SU-DHL-6 (cell line): Measurements from ENCODE around the gene PPP1R3G.

Experiments used
- H2AFZ ChIP-seq: fragments of 200-600 bp; sonication (generic); 2 replicates; pipeline ENCODE4 v1.6.1; 2014; ENCODE audit warnings: low read depth, mild to moderate bottlenecking, moderate library complexity, mixed read lengths, antibody characterized with exemption, low read length; ENCODE audit not compliant: severe bottlenecking
- H3F3A ChIP-seq: fragments of 200-600 bp; shearing (Covaris generic); 2 replicates; pipeline ENCODE4 v1.6.0; 2016; ENCODE audit warnings: antibody characterized with exemption, mild to moderate bottlenecking; ENCODE audit not compliant: insufficient read depth
- H3K27ac ChIP-seq: fragments of 200-600 bp; sonication (generic); 2 replicates; pipeline ENCODE4 v1.5.1; 2016; ENCODE audit warnings: low read depth, mild to moderate bottlenecking, low read length, moderate library complexity, mixed read lengths
- H3K27me3 ChIP-seq: fragments of 200-600 bp; sonication (generic), shearing (Covaris generic); 2 replicates; pipeline ENCODE4 v1.6.0; 2014; ENCODE audit warnings: mild to moderate bottlenecking, low read length
- H3K36me3 ChIP-seq: fragments of 200-600 bp; sonication (generic); 2 replicates; pipeline ENCODE4 v1.6.1; 2014; ENCODE audit warnings: mild to moderate bottlenecking, low read length, mixed read lengths
- H3K4me2 ChIP-seq: fragments of 300-600, 200-600 bp; shearing (Covaris generic), sonication (generic); 2 replicates; pipeline ENCODE4 v1.6.0; 2014; ENCODE audit warnings: low read length, low read depth, mild to moderate bottlenecking; ENCODE audit not compliant: poor library complexity, severe bottlenecking
- H3K4me3 ChIP-seq: fragments of 200-600 bp; sonication (generic); 2 replicates; pipeline ENCODE4 v1.5.1; 2014; ENCODE audit warnings: antibody characterized with exemption, low read length, mild to moderate bottlenecking, mixed read lengths; ENCODE audit not compliant: insufficient read depth, poor library complexity, severe bottlenecking
- H3K79me2 ChIP-seq: fragments of 200-600 bp; sonication (generic); 2 replicates; pipeline ENCODE4 v1.6.1; 2014; ENCODE audit warnings: mild to moderate bottlenecking, low read length, moderate library complexity; ENCODE audit not compliant: insufficient read depth
- H3K9ac ChIP-seq: fragments of 200-600 bp; sonication (generic); 2 replicates; pipeline ENCODE4 v1.7.0; 2014; ENCODE audit warnings: mild to moderate bottlenecking, low read length
- H3K9me2 ChIP-seq: fragments of 200-600 bp; sonication (generic); replicated peaks from 2 replicates; pipeline ENCODE4 v1.6.1; 2014; ENCODE audit warnings: low read length; ENCODE audit not compliant: insufficient read depth
- H3K9me3 ChIP-seq: fragments of 200-600 bp; sonication (generic); 2 replicates; pipeline ENCODE4 v1.6.1; 2014; ENCODE audit warnings: low read length, mixed read lengths; ENCODE audit not compliant: insufficient read depth
- H4K20me1 ChIP-seq: fragments of 200-600 bp; sonication (generic); 2 replicates; pipeline ENCODE4 v1.6.1; 2014; ENCODE audit warnings: low read depth, mild to moderate bottlenecking, antibody characterized with exemption, low read length, moderate library complexity, mixed read lengths
- CTCF ChIP-seq: fragments of 200-600 bp; sonication (generic); IDR thresholded peaks from one replicate; pipeline ENCODE4 v1.5.1; 2017; ENCODE audit warnings: antibody characterized with exemption, mild to moderate bottlenecking, low read length, moderate library complexity; ENCODE audit not compliant: insufficient read depth, poor library complexity, severe bottlenecking
- EZH2phosphoT487 ChIP-seq: fragments of 200-600 bp; sonication (generic), shearing (Covaris generic); conservative IDR thresholded peaks from 2 replicates; pipeline ENCODE4 v1.6.1; 2018; ENCODE audit warnings: mild to moderate bottlenecking, antibody characterized with exemption, low read length, moderate library complexity, mixed read lengths

Gene PPP1R3G

GRCh38 chr6:5082487-5083306 lies 2.4 kb upstream of the PPP1R3G start:
- Histone ChIP-seq H3K79me2 (no peaks in the 10 kb centered on the region), H3K9me3 (no peaks in the 10 kb centered on the region), H3K27me3 (no peaks in the 10 kb centered on the region), H3K4me3 (no peak overlapping the region), H2AFZ (no peak overlapping the region), H3K36me3 (no peaks in the 10 kb centered on the region), H3K4me2 (no peak overlapping the region), H4K20me1 (no peaks in the 10 kb centered on the region), H3K27ac (no peak overlapping the region), H3F3A (no peaks in the 10 kb centered on the region), H3K9me2 (no peaks in the 10 kb centered on the region), H3K9ac (no peak overlapping the region)
- TF ChIP-seq EZH2phosphoT487: no peak
- no peak for TF ChIP-seq CTCF

GRCh38 chr6:5083307-5083583 lies 1.9 kb upstream of the PPP1R3G start:
- H2AFZ ChIP-seq: no peak overlapping the region
- H3K9me2 ChIP-seq: no peaks in the 10 kb centered on the region
- H3K9ac ChIP-seq: no peak overlapping the region
- no peaks in the 10 kb centered on the region for H3K79me2 ChIP-seq
- H4K20me1 ChIP-seq: no peaks in the 10 kb centered on the region
- H3K36me3 ChIP-seq: no peaks in the 10 kb centered on the region
- H3F3A ChIP-seq: no peaks in the 10 kb centered on the region
- no peak overlapping the region for H3K4me2 ChIP-seq
- H3K27me3 ChIP-seq: no peaks in the 10 kb centered on the region
- no peak overlapping the region for H3K4me3 ChIP-seq
- no peaks in the 10 kb centered on the region for H3K9me3 ChIP-seq
- TF ChIP-seq CTCF: no peak
- no peak for TF ChIP-seq EZH2phosphoT487
- no peak overlapping the region for H3K27ac ChIP-seq

GRCh38 chr6:5083813-5084359 lies 1.3 kb upstream of the PPP1R3G start:
- Histone ChIP-seq H4K20me1 (no peaks in the 10 kb centered on the region), H3K27me3 (no peaks in the 10 kb centered on the region), H3K9ac (no peak overlapping the region), H3K9me2 (no peaks in the 10 kb centered on the region), H3K9me3 (no peaks in the 10 kb centered on the region), H3K4me3 (no peak overlapping the region), H2AFZ (no peak overlapping the region), H3K27ac (no peak overlapping the region), H3F3A (no peaks in the 10 kb centered on the region), H3K36me3 (no peaks in the 10 kb centered on the region), H3K4me2 (no peak overlapping the region), H3K79me2 (no peaks in the 10 kb centered on the region)
- TF ChIP-seq EZH2phosphoT487 (no peak), CTCF (no peak)
